GM18505 (cell line): ENCODE data around the gene LCT.

Source experiments
- ATAC-seq: cut with Tn5 transposase; IDR thresholded peaks from one replicate; pipeline ENCODE4 v1.9.1; 2021; ENCODE audit not compliant: unreplicated experiment
- POLR2A ChIP-seq: IDR thresholded peaks from 4 replicates; pipeline ENCODE4 v1.6.1; 2011; ENCODE audit warnings: borderline replicate concordance; ENCODE audit not compliant: insufficient read depth, insufficient read length; ENCODE audit errors: extremely low read depth

LCT gene

GRCh38 chr2:135849087-135849486 is 12.1 kb upstream of the LCT start:
- TF ChIP-seq POLR2A, result no peak
- ATAC-seq, result no peak

- no peak for TF ChIP-seq POLR2A
- no peak for ATAC-seq
Measured at GRCh38 chr2:135845997-135846396, 9.0 kb upstream of the LCT start.

DNA sequence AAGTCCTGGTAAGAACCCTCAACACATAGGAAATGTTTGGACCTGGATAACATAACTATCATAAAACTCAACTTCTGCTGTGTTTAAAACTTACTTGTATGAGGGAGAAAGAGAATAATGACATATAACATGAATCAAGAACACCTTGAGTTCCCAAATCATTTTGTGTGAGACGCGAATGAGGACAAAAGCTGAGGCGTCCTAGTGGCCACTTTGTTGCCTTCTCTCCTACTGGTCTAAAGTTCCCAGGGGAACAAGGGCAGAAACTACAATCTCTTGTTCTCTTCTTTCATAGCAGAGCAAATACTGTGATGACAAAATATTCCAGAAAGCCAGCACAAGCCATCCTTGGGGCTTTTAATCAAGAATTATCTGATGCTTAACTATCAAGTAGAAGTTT is 8.3 kb upstream of the LCT start:
- no peak for TF ChIP-seq POLR2A
- ATAC-seq, result no peak

DNA sequence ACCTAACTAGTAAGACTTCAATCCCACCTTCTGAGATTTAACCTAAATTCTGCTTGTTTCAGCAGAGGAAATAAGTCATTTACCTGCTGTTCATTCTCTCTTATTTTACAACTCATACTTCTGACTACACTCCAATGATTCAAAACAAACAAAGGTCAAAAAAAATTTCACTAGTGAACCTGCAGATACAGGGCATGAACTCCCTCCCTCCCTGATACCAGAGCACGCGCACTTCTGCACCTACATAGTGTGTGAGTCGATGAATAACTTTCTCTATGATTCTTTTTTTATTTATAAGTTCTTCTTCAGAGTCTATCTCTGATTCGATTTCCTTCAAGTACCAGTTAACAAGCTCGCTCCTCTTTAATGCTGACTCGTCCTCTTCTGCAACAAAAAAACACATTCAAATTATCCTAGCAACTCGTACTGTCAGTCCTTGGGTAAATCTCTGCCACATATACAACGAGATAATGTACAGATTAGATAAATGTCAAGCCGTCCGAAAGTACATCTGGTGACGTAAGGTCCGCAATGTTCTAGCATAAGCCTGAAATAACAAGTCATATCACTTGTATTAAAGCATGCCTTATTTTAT is 7.4 kb upstream of the LCT start:
- ATAC-seq, result no peak
- TF ChIP-seq POLR2A, result no peak

- no peak for TF ChIP-seq POLR2A
- ATAC-seq, result no peak
Measured at GRCh38 chr2:135843671-135844070, 6.7 kb upstream of the LCT start.

- TF ChIP-seq POLR2A, result no peak
- ATAC-seq, result no peak
Measured at GRCh38 chr2:135840601-135841000, 3.6 kb upstream of the LCT start.

DNA sequence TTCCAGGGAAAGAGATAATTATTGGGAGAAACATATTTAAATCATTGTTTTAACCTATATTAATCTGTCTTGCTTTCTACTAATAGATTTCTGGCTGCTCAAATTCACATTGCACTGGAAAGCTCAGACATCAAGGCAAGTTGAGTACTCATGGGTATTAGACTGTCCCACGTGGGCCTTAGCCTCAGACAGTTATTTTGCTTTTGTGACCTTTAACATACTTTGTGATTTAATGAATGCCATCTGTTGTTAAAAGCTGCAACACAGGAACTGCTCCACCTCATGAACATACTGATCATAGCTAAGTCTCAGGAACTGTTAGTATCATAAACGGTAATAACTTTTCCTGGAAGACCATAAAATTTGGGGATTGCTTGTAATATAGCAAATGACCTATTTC is 2.7 kb upstream of the LCT start:
- ATAC-seq, result no peak
- no peak for TF ChIP-seq POLR2A

DNA sequence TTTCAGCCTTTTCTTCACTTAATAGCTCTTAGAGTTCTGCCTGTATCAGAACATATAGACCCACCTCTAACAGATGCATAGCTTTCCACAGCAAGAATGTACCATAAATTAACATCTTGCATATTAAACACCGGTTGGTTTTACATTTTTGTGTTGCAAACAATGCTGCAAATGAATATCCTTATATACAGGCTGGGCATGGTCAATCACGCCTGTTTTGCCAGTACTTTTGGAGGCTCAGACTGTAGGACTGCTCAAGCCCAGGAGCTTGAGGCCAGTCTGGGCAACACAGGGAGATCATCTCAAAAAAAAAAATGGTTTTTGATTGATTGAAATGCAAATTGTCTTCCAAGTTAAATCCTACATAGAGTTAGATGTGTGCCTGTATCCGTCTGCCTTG is 1.5 kb upstream of the LCT start:
- no peak for TF ChIP-seq POLR2A
- no peak for ATAC-seq

DNA sequence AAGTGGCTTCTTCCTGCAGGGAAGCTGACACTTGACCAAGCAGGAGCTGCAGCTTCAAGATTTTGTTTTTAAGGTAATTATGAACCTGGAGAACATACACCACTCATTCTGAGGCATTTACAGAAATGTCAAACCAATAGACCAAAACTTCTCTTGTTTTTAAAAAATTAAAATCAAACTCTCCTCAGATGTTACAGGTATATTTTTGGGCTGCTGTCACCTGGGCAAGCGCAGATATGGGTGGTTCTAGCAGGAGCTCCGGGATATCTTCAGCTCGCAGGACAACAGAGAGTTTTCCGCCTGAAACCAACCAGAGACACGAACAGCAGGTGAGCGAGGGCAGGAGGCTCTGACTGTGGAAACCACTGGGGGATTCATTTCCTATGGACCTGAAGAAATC is 4.1 kb downstream of the LCT start:
- no peak for ATAC-seq
- TF ChIP-seq POLR2A, result no peak

- no peak for ATAC-seq
- TF ChIP-seq POLR2A, result no peak
Measured at GRCh38 chr2:135831180-135831812, 5.7 kb downstream of the LCT start.

DNA sequence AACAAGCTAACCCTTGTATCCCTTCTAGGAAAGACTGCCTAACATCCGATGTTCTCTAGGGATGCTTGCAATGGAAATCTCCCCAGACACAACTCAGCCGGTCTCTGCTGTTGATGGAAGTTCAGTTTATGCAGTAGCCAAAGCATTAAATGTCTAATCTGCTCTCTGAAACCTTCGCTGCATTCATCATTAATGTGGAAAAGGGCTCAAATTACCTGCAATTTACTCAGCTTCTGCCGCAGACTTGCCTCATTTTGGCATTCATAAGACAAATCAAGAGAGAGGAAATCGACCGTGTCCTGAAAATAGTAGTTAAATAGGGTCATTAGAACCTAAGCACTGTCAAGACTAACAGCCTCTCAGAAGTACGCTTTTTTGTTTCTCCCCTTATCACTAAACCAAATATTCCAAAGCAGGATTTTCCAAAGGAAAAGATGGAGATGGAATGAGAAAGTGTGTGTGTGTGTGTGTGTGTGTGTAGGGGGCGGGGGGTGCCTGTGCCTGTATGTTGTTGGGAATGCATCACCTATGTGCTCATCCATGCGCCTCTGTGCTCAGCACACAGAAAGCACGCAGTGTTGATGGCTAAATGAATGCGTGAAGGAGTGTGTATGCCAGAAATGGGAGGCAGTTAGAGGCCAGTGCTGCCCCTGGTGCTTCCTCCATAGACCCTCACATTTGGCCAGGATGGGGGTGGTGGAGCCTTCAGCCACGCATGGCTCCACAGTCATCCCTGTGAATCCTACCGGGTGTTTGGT is 7.4 kb downstream of the LCT start:
- no peak for ATAC-seq
- no peak for TF ChIP-seq POLR2A

GRCh38 chr2:135826544-135826943 is 10.4 kb downstream of the LCT start:
- no peak for TF ChIP-seq POLR2A
- no peak for ATAC-seq

DNA sequence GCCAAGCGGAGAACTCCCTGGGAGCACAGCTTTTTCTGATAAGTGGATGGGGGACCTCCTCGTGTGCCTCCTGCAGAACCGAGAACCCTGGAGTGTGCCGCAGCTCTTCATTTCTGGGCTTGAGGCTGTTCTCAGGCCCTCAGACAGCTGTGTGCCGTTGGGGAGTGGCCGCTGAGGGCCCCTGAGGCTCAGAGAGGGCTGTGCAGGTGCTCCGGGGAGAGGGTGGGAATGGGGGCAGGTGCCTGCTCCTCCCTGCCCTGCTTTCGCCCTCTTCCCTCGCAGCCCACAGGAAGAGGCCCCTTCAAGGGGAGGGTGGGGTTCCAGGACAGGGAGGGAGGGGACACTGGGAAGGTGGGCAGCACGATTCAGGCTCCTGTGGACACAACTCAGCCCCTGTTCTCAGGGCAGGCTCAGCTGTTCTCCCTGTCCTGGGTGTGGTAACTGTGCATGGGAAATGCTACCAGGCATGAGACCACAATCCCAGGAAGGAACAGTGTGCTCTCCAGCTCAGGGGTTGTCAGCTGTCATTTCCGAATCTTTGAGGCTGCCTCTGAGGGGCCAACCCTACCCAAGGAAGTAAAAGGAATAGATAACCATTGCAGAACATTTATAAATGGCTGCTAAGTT is 11.3 kb downstream of the LCT start:
- no peak for TF ChIP-seq POLR2A
- ATAC-seq, result no peak

DNA sequence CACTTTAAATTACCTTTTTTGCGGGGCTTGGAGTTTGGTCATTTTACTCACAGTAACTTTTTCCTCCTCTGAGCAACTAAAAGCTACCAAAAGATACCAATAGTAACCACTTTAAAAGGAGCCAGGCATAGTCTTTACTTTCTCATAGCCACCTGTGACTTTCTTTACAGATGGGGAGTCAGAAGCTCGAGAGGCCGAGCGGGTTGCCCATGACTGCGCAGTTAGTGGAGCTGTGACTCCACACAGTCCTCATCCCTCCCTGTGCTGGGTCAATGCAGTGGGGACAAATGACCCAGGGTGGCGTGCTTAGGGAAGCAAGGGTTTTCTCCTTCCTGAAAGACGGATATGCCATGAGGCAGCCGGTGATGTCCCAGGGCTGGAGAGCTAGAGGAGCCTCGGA is 11.9 kb downstream of the LCT start:
- ATAC-seq, result no peak
- TF ChIP-seq POLR2A, result no peak
